OCI-M2 (cell line): ENCODE results near the gene PRR13.
"Not testable (repeated sequence)": the region's sequence is repeated elsewhere in the genome, so short reads cannot be mapped to it uniquely, and the experiment has no call there.

ENCODE experiments used
- DNase-seq: peaks from one replicate; lab custom pipeline; 2025; ENCODE audit not compliant: unreplicated experiment; lab: John Stamatoyannopoulos, UW

The PRR13 gene, protein sequence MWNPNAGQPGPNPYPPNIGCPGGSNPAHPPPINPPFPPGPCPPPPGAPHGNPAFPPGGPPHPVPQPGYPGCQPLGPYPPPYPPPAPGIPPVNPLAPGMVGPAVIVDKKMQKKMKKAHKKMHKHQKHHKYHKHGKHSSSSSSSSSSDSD

DNA sequence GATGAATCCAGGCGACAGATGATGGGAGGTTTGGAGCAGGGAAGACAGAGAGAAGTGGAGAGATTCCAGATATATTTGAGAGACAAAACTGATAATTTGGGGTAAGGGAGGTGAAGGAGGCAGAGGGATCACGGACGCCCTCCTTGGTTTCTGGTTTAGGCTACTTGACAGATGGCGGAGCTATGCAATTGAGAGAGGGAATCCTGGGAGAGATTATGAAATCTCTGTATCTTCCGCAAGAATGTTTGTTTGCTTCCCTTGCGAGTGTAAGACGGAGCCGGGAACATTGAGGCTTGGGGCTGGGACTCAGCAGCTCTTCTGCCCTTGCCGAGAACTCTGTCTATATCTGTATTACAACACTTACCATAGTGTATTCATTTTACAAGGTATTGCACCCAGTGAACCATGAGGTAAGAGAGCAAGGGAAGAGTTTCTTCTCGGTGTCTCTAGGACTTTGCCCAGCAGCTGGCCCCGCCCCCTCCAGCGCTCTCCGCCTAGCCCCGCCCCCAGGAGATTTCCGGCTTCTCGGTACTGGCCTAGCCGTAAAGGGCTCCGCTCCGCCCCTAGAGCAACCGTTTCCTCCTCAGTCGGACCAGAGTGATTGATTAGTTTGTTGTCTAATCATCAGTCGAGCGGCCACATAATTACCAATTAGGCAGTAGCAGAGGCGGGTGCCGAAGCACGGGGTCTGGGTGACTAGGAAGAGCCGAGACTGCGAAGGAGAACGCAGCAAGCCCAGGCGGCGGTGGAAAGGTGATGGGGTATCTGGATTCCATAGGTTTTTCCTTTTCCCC, at the start of gene PRR13:
PRR13 (plus strand) TSS at position 695 of the 794 bp plus-strand sequence. CDS start 981 bp downstream, outside the sequence.
- DNase-seq = peak; percentile 95

DNA sequence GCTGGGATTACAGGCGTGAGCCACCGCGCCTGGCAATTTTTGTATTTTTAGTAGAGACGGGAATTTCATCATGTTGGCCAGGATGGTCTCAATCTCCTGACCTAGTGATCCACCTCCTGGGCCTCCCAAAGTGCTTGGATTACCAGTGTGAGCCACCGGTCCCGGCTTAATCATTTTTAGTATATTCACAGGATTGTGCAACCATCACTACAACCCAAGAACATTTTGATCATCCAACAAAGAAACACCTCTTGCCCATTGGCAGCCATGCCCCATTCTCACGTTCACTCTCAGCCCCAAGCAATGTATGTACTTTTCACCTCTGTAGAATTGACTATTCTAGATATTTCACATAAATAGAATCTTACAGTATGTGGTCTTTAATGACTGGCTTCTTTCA, 41.6 kb upstream of the PRR13 start:
- DNase-seq = no peak

DNA sequence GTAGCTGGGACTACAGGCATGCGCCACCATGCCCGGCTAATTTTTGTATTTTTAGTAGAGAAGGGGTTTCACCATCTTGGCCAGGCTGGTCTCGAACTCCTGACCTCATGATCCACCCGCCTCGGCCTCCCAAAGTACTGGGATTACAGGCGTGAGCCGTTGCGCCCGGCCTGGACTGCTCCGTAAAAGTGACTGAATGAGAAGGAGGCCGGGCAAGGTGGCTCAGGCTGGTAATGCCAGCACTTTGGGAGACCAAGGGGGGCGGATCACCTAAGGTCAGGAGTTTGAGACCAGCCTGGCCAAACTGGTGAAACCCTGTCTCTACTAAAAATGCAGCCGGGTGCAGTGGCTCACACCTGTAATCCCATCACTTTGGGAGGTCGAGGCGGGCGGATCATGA, 39.2 kb upstream of the PRR13 start:
- DNase-seq = not testable (repeated sequence)

DNA sequence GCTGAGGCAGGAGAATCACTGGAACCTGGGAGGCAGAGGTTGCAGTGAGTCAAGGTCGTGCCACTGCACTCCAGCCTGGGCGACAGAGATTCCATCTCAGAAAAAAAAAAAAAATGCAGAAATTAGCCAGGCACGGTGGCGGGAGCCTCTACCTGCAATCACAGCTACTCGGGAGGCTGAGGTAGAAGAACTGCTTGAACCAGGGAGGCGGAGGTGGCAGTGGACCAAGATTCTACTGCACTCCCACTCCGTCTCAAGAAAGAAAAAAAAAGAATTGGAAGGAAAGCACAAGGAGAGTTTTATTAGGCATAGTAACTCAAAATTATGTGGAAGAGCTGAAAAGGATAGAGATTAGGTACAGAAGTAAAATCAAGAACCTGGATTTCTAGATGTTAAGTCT, 38.7 kb upstream of the PRR13 start:
- no peak for DNase-seq

DNA sequence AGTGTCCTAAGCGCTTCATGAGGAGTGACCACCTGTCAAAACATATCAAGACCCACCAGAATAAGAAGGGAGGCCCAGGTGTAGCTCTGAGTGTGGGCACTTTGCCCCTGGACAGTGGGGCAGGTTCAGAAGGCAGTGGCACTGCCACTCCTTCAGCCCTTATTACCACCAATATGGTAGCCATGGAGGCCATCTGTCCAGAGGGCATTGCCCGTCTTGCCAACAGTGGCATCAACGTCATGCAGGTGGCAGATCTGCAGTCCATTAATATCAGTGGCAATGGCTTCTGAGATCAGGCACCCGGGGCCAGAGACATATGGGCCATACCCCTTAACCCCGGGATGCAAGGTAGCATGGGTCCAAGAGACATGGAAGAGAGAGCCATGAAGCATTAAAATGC, 30.6 kb upstream of the PRR13 start:
- no peak for DNase-seq

DNA sequence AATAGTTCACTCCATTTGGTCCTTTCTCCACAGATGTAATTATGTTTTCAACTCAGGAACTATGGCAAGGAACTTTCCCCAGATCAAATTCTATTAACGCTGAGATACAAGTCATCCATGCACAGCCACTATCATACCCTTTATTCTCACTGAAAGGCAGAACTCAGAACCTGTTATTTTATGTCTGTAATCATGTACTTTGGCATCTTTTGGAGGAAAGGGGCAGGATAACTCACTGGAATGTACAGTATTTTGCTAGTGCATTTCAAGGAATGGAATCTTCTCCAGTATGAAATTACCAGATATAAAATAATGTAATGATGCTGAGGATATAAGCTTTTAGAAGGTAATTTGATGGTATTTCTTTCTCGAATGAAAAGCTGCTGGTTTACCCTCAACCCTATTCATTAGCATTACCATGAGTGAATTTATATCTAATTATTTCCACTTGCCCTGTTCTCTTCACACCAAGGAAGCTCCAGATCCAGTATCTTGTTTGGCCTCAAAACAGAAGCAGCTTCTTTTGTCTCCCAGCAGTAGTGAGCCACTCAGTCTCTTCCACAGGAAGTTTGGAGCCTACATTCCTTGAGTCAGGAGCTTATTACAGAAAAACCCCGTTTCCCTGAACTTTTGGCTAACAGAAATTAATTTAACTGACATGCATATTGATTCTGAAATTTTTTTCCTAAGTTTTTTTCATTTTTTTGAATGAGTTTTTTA, 27.9 kb upstream of the PRR13 start:
- DNase-seq = no peak

DNA sequence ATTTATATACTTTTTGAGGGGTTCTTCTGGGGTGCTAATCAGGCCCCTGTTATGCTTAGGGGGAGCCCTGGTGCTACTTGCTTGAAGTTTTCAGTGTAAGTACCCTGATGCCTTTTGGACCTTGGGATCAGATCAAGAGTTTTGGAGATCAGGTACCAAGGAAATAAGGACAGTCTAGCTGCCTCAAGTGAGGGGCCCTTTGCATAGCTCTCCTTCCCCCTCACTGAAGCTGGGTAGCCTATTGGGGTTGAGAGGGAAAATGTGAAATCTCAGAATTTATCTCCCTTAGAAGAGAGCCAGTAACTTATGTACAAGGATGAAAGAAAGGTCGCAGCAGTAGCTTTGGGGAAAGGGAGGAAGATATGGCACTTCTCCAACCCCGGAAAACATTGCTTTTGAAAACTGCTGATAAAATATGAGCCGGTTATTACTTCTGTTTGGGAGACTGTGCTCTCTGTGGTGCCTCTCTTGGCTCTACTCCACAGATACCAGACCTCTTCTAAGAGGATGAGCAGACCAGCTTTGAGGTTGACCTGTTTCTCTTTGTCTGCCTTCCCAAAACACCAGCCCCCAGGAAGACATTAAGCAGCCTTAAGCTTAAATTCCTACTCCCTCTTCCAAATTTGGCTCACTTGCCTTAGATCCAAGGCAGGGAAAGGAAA, 26.6 kb upstream of the PRR13 start:
- no peak for DNase-seq

DNA sequence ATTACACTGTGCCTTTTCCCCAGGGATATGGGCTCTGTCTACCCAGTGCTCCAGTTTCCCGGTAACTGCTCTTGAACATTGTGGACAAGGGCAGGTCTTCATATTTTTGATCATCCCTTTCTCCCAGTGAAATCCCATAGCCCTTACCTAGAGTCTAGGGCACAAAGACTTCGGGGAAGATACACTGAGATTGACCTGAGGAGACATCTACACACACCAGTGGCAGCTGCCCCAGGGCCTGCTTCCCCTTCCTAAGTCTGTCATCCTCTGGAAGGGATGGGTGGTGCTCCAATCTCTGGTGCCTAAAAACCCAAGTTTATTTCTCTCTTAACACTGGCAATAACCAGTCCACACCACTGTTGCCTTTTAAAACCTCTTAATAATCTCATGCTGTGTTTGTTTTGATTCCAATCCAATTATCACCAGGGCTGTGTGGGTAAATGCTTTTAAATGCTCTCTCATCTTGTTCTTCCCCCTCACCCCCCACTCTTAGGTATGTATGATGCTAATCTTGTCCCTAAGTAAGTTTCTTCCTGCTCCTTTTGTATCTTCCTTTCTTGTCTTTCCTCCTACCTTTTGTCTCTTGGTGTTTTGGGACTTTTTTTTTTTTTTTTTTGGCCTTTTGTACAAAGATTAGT, 25.7 kb upstream of the PRR13 start:
- not testable (repeated sequence) for DNase-seq

DNA sequence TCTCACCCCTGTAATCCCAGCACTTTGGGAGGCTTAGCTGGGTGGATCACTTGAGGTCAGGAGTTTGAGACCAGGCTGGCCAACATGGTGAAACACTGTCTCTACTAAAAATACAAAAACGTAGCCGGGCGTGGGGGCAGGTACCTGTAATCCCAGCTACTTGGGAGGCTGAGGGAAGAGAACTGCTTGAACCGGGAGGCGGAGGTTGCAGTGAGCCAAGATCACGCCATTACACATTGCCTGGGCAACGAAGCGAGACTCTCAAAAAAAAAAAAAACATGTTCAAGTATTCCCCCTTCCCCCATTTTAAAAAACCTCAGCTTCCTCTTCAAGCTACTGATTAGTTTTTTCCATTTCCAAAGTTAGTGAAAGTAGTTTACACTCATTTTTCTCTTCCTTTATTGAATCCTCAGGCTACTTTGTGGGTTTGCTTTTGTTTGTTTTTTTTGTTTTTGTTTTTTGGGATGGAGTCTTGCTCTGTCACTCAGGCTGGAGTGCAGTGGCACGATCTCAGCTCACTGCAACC, 24.2 kb upstream of the PRR13 start:
- not testable (repeated sequence) for DNase-seq

DNA sequence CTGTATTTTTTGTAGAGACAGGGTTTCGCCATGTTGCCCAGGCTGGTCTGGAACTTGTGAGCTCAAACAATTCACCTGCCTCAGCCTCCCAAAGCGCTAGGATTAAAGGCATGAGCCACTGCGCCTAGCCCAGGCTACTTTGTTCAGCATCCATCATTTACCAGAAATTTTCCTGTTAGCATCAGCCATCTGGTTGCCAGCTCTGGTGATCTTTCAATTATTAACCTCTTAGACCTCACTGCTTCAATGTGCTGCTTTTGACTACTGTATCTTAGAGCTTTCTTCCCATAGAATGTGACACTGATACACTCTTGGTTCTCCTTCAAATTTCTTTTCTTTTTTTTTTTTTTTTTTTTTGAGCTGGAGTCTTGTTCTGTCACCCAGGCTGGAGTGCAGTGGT, 23.3 kb upstream of the PRR13 start:
- DNase-seq = no peak

DNA sequence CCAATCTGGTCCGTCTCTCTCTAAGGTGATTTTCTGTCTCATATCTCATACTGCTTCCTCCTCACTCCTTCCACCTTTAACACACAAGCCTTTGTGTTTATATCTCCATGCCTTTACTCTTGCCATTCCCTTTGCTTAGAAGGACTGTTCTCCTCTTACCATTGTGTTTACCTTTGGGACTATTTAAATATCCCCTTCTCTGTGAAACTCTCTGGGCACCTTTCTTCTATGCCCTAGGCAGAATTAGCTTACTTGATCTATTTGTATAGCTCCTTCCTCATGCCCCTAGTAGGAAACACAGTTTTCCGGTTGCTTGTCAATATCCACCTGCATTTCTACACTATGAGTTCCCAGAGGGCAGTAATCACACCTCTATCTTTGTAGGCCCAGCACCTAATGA, 21.8 kb upstream of the PRR13 start:
- DNase-seq = no peak

DNA sequence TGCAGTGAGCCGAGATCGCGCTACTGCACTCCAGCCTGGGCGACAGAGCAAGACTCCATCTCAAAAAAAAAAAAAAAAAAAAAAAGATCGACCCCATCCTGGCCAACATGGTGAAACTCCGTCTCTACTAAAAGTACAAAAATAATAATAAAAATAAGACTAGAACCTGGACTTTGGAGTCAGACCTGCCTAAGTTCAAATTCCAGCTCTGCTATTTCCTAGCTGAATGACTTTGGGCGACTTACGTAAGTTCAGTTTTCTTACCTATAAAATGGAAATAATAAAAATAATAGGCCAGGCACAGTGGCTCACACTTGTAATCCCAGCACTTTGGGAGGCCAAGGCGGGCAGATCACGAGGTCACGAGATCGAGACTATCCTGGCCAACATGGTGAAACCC, 19.3 kb upstream of the PRR13 start:
- DNase-seq = not testable (repeated sequence)

DNA sequence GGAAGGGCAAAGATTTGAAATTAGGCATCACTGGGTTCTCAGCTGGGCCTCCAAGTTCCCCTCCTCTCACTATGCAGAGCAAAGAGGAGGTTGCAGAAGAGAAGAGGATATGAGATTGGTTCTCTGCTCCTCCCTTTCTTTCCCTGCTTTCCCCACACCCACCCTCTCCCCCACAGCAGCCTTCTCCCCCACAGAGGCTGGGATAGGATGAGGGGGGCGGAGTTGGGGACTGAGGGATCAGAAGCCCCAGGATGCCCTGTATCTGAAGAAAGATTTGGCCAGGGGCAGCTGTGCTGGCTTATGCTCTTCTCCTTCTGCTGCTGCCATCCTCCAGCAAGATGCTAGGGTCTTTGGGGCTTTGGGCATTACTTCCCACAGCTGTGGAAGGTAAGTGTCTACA, 17.9 kb upstream of the PRR13 start, which contains the start of gene AMHR2:
AMHR2 (plus strand) TSS at position 259 of the 400 bp plus-strand sequence; CDS start at position 339, 80 bp downstream.
- no peak for DNase-seq

DNA sequence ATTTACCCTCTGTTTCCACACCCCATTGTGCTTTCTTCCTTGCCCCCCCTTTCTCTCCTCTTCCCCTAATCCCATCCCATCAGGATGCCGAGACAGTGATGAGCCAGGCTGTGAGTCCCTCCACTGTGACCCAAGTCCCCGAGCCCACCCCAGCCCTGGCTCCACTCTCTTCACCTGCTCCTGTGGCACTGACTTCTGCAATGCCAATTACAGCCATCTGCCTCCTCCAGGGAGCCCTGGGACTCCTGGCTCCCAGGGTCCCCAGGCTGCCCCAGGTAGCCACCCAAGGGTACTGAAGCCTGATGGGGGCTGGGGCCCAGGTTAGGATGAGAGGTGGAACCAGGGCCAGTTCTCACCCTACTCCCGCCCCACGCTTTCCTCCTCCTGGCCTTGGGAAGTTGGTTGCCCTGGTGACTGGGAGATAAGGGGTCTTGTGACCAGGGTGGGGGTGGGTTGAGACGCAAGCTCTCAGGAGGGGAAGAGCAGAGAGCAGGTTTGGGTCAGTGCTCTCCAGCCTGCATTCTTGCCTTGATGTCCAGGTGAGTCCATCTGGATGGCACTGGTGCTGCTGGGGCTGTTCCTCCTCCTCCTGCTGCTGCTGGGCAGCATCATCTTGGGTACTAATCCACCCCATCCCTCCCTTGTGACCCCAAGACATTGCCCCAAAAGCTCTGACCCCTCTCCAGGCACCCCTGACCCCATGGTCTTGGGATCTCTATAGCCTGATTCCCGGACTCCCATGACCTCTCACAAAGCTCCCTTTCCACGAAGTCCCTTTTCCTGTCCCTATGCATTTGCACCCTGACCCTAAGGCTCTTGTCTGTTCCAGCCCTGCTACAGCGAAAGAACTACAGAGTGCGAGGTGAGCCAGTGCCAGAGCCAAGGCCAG, 16.7 kb upstream of the PRR13 start:
- no peak for DNase-seq

DNA sequence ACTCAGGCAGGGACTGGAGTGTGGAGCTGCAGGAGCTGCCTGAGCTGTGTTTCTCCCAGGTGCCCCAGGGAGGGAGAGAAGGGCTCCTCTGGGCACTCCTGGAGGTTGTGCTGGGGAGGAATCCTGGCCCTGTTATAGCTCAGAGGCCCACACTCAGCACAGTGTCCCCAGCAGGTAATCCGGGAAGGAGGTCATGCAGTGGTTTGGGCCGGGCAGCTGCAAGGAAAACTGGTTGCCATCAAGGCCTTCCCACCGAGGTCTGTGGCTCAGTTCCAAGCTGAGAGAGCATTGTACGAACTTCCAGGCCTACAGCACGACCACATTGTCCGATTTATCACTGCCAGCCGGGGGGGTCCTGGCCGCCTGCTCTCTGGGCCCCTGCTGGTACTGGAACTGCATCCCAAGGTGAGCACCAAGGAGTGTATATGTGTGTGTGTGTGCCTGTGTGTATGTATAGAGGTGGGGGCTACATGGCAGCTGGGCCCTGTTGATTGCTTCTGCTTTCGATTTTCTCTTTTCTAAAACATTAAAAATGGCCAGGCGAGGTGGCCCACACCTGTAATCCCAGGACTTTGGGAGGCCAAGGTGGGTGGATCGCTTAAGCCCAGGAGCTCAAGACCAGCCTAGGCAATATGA, 15.9 kb upstream of the PRR13 start:
- DNase-seq = no peak

DNA sequence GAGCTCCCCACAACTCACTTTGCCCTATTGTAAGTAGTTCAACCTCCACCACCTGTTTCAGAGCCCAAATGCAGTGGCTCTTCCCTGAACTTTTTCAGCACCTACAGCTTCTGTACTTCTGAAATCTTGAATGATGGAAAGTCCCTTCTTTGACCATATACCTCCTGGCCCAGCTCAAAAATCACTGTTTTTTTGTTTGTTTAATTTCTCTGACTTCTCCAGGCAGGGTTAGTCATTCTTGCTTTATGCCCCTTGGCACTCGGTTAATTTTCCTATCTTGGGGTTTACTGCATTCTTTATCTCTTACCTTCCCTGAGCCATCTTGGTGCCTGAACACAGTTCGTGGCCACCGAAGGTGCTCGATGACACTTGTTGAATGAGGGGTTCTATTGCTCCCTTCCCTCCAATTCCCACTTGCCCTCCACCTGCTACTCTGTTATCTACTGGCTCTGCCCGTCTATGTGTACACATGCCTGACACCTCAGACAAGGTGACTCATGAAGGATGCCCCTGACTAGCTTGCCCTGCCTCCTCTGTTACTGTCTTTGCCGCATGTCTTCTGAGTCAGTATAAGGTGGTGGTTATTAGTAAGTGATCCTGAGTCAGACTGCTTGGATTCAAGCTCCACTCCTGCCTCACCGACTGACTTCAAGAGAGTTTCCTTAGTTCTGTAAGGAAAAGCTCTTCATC, 13.5 kb upstream of the PRR13 start:
- DNase-seq = no peak

DNA sequence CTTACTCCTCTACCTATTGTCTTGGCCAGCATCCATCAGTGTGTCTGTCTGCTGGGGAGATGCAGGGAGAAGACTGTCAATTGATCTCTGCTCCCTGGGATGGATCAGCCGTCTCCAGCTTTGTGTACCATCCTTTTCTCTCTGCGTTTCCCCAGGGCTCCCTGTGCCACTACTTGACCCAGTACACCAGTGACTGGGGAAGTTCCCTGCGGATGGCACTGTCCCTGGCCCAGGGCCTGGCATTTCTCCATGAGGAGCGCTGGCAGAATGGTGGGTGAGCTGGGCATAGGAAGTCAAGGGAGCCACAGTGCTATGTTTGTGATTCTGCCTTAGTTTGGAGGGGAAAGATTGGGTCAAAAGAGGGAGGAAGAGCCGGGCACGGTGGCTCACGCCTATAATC, 12.8 kb upstream of the PRR13 start:
- DNase-seq = no peak

DNA sequence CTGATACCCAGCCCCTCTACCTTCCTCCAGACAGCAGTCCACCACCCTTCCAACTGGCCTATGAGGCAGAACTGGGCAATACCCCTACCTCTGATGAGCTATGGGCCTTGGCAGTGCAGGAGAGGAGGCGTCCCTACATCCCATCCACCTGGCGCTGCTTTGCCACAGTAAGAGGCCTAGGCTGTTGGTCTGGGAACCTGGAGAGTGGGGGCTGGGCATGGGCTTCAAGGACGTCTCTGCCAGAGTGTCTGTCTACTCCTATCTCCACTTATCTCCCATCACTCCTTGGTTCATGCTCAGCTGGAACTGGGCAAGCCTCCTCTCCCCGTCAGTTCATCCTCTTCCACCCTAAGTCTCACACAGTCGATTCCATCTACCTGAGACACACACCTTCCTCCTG, 11.4 kb upstream of the PRR13 start:
- DNase-seq = no peak

DNA sequence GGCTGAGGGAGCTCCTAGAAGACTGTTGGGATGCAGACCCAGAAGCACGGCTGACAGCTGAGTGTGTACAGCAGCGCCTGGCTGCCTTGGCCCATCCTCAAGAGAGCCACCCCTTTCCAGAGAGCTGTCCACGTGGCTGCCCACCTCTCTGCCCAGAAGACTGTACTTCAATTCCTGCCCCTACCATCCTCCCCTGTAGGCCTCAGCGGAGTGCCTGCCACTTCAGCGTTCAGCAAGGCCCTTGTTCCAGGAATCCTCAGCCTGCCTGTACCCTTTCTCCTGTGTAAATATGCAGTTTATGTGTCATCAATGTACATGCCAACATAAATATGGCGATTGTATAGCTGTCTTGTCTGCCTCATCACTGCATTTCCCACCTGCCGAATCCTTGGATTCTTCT, 10.3 kb upstream of the PRR13 start:
- no peak for DNase-seq
